ENCODE data around the gene DIO3. TPM values are rescaled to one million over a fixed set of nuclear protein-coding genes. Genes with fewer than 3 reads are reported as not detected.
A peak's percentile ranks its signal among the peaks of the same experiment; 100 is the strongest.
"Not testable (repeated sequence)": the region's sequence is repeated elsewhere in the genome, so short reads cannot be mapped to it uniquely, and the experiment has no call there.

DIO3 gene
- polyA plus RNA-seq, 1 donor from 2014 or later = not detected

GRCh38 chr14:101550202-101550912, 10.9 kb upstream of the DIO3 start:
- H3K36me3 Mint-ChIP-seq, H3K9me3 Mint-ChIP-seq, H3K4me3 Mint-ChIP-seq, H3K27me3 Mint-ChIP-seq, H3K4me1 Mint-ChIP-seq, H3K27ac Mint-ChIP-seq: not testable (repeated sequence)

- Mint-ChIP-seq H3K4me1 (no peaks in the 10 kb centered on the region), H3K27ac (no peak overlapping the region), H3K9me3 (no peaks in the 10 kb centered on the region), H3K27me3 (peaks cover 13% of the 10 kb centered on the region), H3K4me3 (no peak overlapping the region), H3K36me3 (no peaks in the 10 kb centered on the region)
These were observed 9.3 kb upstream of the DIO3 start for GRCh38 chr14:101551729-101552595.

DNA sequence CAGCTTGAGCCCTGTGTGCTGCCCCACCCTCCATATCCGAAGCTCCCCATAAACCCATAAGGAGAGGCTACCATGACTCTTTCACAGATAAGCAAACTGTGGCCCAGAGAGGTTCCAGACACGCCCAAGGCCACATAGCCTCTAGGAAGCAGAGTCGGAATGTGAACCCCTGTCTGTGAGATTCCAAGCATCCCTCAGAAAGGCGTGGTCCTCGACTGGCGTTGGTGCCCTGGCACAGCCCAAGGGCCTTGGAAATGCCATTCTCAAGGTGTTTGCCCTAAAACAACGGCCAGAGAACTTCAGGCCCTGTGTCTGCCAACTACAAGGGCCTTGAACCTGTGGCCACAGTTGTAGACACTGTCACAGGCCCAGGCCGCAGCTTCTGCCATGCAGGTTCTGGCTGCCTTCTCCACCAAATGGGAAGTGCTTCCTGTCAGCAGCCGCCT, 8.5 kb upstream of the DIO3 start:
- H3K4me3 Mint-ChIP-seq = no peak overlapping the region
- H3K27me3 Mint-ChIP-seq = peaks cover 17% of the 10 kb centered on the region
- no peaks in the 10 kb centered on the region for H3K9me3 Mint-ChIP-seq
- no peaks in the 10 kb centered on the region for H3K4me1 Mint-ChIP-seq
- no peaks in the 10 kb centered on the region for H3K36me3 Mint-ChIP-seq
- H3K27ac Mint-ChIP-seq = no peak overlapping the region

DNA sequence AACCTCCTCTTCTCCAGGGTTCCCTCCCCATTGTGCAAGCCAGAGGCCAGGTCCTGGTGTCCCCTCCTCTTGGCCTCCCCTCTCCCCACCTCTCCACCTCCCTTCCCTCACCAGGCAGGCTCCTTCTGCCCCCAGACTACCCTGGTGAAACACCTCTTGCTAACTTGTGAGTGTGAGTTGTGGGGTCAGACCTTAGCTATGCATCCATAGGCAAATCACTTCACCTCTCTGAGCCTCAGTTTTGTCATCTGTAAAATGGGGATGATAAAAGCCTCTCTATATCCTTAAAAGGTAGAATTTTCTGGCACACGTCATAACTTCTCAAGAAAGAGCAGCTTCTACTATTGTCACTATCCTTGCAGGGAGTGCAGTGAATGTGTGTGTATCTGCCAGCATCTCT, 7.9 kb upstream of the DIO3 start:
- peaks cover 20% of the 10 kb centered on the region for H3K27me3 Mint-ChIP-seq
- no peaks in the 10 kb centered on the region for H3K36me3 Mint-ChIP-seq
- no peaks in the 10 kb centered on the region for H3K9me3 Mint-ChIP-seq
- H3K4me1 Mint-ChIP-seq = no peaks in the 10 kb centered on the region
- no peak overlapping the region for H3K27ac Mint-ChIP-seq
- no peak overlapping the region for H3K4me3 Mint-ChIP-seq

DNA sequence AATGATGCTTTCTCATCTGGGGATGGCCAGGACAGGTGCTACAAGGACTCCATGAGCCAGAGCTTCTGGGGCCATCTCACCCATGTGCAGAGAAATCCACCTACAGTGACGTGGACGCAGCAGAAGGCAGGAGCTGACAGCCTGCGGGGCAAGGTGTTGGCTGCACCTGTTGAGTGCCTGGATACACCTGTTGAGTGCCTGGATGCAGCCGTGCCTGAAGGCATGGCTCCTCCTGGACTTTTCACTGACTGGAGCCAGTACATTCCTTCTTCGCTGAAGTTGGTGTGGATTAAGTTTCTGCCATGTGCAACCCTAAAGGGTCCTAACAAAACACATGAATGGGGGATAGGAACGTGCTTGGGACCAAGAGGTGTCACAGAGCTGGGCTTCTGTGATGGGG, 7.4 kb upstream of the DIO3 start:
- Mint-ChIP-seq H3K9me3 (no peaks in the 10 kb centered on the region), H3K4me1 (no peaks in the 10 kb centered on the region), H3K4me3 (no peak overlapping the region), H3K27ac (no peak overlapping the region), H3K27me3 (peaks cover 25% of the 10 kb centered on the region), H3K36me3 (no peaks in the 10 kb centered on the region)

DNA sequence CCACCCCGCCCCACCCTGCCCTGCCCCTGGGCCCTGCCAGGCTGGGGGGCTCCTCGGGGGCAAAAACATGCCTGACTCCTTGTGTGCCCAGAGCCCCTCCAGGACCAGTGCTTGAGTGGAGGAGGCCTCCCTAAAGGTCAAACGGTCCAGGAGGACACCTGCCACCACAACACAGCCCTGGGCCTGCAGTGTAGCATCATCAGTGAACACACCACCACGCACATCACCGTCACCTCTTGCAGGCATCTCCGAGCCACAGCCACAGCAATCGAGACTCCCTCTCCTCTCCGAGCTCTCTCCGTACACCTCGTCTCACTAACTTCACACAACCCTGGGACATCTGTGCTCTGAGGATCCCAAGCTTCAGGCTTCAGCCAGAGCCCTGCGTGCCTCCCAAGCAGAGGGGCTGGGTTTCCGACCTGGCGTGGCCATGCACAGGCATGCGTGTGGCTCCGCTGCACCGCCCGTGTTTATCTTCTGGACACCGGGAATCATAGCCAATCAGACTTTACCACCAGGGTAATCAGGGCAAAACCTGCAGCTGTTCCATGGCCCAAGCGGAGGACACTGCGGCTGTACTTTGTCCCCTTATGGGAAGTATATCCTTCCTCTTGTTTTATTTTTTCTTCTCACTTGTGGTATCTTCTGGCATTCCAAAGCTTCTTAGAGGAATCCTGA, 6.2 kb upstream of the DIO3 start:
- Mint-ChIP-seq H3K9me3 (no peaks in the 10 kb centered on the region), H3K4me1 (no peaks in the 10 kb centered on the region), H3K27ac (no peak overlapping the region), H3K27me3 (peaks cover 29% of the 10 kb centered on the region), H3K4me3 (no peak overlapping the region), H3K36me3 (no peaks in the 10 kb centered on the region)

DNA sequence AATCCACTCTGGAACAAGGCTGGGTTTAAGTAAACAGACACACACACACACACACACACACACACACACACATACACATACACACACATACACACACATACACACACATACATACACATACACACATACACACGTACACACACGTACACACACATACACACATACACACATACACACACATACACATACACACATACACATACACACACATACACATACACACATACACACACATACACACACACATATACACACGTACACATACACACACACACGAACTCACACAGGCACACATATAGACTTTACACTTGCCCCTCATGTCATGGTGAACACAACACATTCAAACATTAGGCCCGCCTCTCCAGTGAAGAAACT, 5.6 kb upstream of the DIO3 start:
- peak overlapping the region in 1 of 4 donors; percentile 43 for H3K4me3 Mint-ChIP-seq
- H3K4me1 Mint-ChIP-seq, H3K9me3 Mint-ChIP-seq, H3K36me3 Mint-ChIP-seq: not testable (repeated sequence)
- peaks cover 29% of the 10 kb centered on the region for H3K27me3 Mint-ChIP-seq
- peak overlapping the region in 1 of 3 donors; percentile 24 for H3K27ac Mint-ChIP-seq

- H3K36me3 Mint-ChIP-seq = no peaks in the 10 kb centered on the region
These were observed 5.2 kb upstream of the DIO3 start for GRCh38 chr14:101556131-101556530.

GRCh38 chr14:101556566-101557320, 4.6 kb upstream of the DIO3 start:
- no peak overlapping the region for H3K27ac Mint-ChIP-seq

More at GRCh38 chr14:101556131-101556530, 5.2 kb upstream of the DIO3 start:
- H3K4me3 Mint-ChIP-seq = no peak overlapping the region
- H3K9me3 Mint-ChIP-seq = no peaks in the 10 kb centered on the region
- peaks cover 29% of the 10 kb centered on the region for H3K27me3 Mint-ChIP-seq
- peak overlapping the region in 1 of 3 donors; percentile 24 for H3K27ac Mint-ChIP-seq
- H3K4me1 Mint-ChIP-seq = no peaks in the 10 kb centered on the region

DNA sequence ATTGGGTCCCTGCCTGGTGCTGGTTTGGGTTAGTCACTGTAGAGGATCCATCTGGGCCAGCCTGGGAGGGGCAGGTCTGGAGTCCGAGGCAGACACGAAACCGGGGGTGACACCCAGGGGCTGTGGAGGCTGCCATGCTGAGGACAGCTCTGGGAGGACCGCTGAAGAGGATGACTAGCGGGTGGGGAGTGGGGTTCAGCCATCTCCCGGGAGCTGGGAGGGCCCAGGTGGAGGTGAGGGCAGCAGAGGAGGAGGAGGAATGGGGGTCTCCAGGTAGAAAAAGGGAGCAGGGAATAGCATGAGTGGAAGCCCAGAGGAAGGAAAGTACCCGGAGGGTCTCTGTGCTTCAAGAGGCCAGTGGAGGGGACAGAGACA, 4.0 kb upstream of the DIO3 start:
- Mint-ChIP-seq H3K4me1 (no peaks in the 10 kb centered on the region), H3K4me3 (no peak overlapping the region), H3K27ac (no peak overlapping the region), H3K9me3 (peaks cover 0 to 2% (median 0%) of the 10 kb centered on the region in 3 donors), H3K36me3 (no peaks in the 10 kb centered on the region), H3K27me3 (peaks cover 35% of the 10 kb centered on the region)

More at GRCh38 chr14:101556566-101557320, 4.6 kb upstream of the DIO3 start:
- Mint-ChIP-seq H3K4me3 (no peak overlapping the region), H3K36me3 (no peaks in the 10 kb centered on the region), H3K9me3 (no peaks in the 10 kb centered on the region), H3K4me1 (no peaks in the 10 kb centered on the region), H3K27me3 (peaks cover 29% of the 10 kb centered on the region)

- Mint-ChIP-seq H3K36me3 (no peaks in the 10 kb centered on the region), H3K9me3 (peaks cover 0 to 2% (median 0%) of the 10 kb centered on the region in 3 donors), H3K4me1 (no peaks in the 10 kb centered on the region), H3K4me3 (no peak overlapping the region), H3K27me3 (peaks cover 42% of the 10 kb centered on the region), H3K27ac (no peak overlapping the region)
These were observed 3.2 kb upstream of the DIO3 start for GRCh38 chr14:101557811-101558738.

DNA sequence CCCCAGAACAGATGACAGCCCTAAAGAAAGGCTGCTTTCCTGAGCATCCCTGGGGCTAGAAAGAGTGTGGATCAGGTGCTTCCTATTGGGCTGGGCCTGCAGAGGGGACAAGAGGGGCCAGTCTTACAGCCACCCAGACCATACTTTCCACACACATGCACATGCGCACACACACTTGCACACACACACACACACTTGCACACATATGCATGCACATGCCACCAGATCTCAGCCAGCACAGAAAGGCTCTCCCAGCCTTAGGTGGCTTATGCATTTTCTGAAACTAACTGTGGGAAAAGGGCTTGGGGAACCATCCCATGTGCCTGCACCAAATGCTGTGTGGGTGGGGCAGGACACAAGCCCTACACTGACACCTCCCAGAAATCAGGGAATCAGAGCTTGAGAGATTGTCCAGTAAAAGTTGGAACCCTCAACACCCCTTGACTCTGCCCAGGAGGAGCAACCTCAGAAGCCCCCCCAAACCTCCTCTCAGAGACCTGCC, 2.5 kb upstream of the DIO3 start:
- peak overlapping the region in 1 of 4 donors; percentile 58 for H3K4me3 Mint-ChIP-seq
- H3K27me3 Mint-ChIP-seq = peaks cover 41% of the 10 kb centered on the region
- peaks cover 0 to 2% (median 0%) of the 10 kb centered on the region in 3 donors for H3K9me3 Mint-ChIP-seq
- H3K4me1 Mint-ChIP-seq = no peaks in the 10 kb centered on the region
- H3K36me3 Mint-ChIP-seq = no peaks in the 10 kb centered on the region
- H3K27ac Mint-ChIP-seq = no peak overlapping the region

- H3K27me3 Mint-ChIP-seq = peaks cover 42% of the 10 kb centered on the region
- H3K27ac Mint-ChIP-seq = no peak overlapping the region
- H3K9me3 Mint-ChIP-seq = peaks cover 0 to 2% (median 0%) of the 10 kb centered on the region in 3 donors
- no peaks in the 10 kb centered on the region for H3K4me1 Mint-ChIP-seq
- no peaks in the 10 kb centered on the region for H3K36me3 Mint-ChIP-seq
- no peak overlapping the region for H3K4me3 Mint-ChIP-seq
These were observed 2.1 kb upstream of the DIO3 start for GRCh38 chr14:101559250-101559623.

Measured in IgD-negative memory B cell (primary cell).